GM23338 (cell line): Measurements from ENCODE around the gene DOCK1.

ENCODE experiments used
- CREB1 ChIP-seq: fragments of 250-450 bp; sonication (Bioruptor Pico); IDR thresholded peaks from 2 replicates; pipeline ENCODE4 v1.5.0; 2020; ENCODE audit warnings: low read depth, mild to moderate bottlenecking, moderate library complexity
- CTCF ChIP-seq, 2 experiments: fragments of 200-600 bp in 1 of 2; sonication (generic) in 1 of 2; conservative IDR thresholded peaks; 2 replicates each; pipeline versions ENCODE4 v1.5.1 to v1.6.1; 2016 to 2017; ENCODE audit warnings: antibody characterized with exemption in 2 of 2, low read depth in 2 of 2, mild to moderate bottlenecking in 2 of 2, moderate library complexity in 1 of 2
- EZH2 ChIP-seq: fragments of 200-600 bp; sonication (generic); IDR thresholded peaks from one replicate; pipeline ENCODE4 v1.8.0; 2017; ENCODE audit warnings: antibody characterized with exemption, mild to moderate bottlenecking, low read depth; ENCODE audit not compliant: unreplicated experiment
- EZH2phosphoT487 ChIP-seq: fragments of 200-600 bp; sonication (generic); IDR thresholded peaks from one replicate; pipeline ENCODE4 v1.8.1; 2018; ENCODE audit warnings: antibody characterized with exemption; ENCODE audit not compliant: unreplicated experiment
- JUNB ChIP-seq: IDR thresholded peaks from one replicate; pipeline ENCODE4 v1.6.1; 2016; ENCODE audit warnings: antibody characterized with exemption; ENCODE audit not compliant: unreplicated experiment
- TF ChIP-seq, protein P1 (sequence below): IDR thresholded peaks from one replicate; pipeline ENCODE4 v1.6.1; 2018; ENCODE audit warnings: antibody characterized with exemption; ENCODE audit not compliant: unreplicated experiment

- TF ChIP-seq CTCF (conservative IDR thresholded peaks at IDR 0.05; ENCODE audit: low read depth in 2 of 2), result no peak
- no peak for TF ChIP-seq EZH2phosphoT487
- no peak for TF ChIP-seq EZH2
- TF ChIP-seq JUNB, result no peak
- TF ChIP-seq, protein P1, sequence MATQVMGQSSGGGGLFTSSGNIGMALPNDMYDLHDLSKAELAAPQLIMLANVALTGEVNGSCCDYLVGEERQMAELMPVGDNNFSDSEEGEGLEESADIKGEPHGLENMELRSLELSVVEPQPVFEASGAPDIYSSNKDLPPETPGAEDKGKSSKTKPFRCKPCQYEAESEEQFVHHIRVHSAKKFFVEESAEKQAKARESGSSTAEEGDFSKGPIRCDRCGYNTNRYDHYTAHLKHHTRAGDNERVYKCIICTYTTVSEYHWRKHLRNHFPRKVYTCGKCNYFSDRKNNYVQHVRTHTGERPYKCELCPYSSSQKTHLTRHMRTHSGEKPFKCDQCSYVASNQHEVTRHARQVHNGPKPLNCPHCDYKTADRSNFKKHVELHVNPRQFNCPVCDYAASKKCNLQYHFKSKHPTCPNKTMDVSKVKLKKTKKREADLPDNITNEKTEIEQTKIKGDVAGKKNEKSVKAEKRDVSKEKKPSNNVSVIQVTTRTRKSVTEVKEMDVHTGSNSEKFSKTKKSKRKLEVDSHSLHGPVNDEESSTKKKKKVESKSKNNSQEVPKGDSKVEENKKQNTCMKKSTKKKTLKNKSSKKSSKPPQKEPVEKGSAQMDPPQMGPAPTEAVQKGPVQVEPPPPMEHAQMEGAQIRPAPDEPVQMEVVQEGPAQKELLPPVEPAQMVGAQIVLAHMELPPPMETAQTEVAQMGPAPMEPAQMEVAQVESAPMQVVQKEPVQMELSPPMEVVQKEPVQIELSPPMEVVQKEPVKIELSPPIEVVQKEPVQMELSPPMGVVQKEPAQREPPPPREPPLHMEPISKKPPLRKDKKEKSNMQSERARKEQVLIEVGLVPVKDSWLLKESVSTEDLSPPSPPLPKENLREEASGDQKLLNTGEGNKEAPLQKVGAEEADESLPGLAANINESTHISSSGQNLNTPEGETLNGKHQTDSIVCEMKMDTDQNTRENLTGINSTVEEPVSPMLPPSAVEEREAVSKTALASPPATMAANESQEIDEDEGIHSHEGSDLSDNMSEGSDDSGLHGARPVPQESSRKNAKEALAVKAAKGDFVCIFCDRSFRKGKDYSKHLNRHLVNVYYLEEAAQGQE, result no peak
- no peak for TF ChIP-seq CREB1 (CRISPR knock-in tag)
Measured at GRCh38 chr10:126931544-126931943, 26.3 kb downstream of the DOCK1 start.
